GM23338 (cell line): ENCODE data around the gene PCBP3. TPM values are rescaled to one million over a fixed set of nuclear protein-coding genes. Genes with fewer than 3 reads are reported as not detected.

Experiments
- ATAC-seq: fragments of 200-7000 bp; cut with Tn5 transposase; 3 replicates; pipeline ENCODE4 v1.9.1; 2020
- DNase-seq: peaks from one replicate; pipeline ENCODE4 v3.0.0-alpha.2; 2015; ENCODE audit warnings: low spot score
- H2AFZ ChIP-seq: fragments of 200-600 bp; sonication (generic); 2 replicates; pipeline ENCODE4 v1.8.0; 2016; ENCODE audit warnings: antibody characterized with exemption, mild to moderate bottlenecking, moderate library complexity
- H3F3A ChIP-seq: fragments of 200-600 bp; sonication (generic); replicated peaks from 2 replicates; pipeline ENCODE4 v1.8.0; 2017; ENCODE audit warnings: antibody characterized with exemption, mixed run types, low read depth
- H3K27ac ChIP-seq: fragments of 200-600 bp; sonication (generic); 2 replicates; pipeline ENCODE4 v1.6.1; 2016; ENCODE audit warnings: low read depth
- H3K27me3 ChIP-seq: fragments of 200-600 bp; sonication (generic); 2 replicates; pipeline ENCODE4 v1.8.0; 2016; ENCODE audit warnings: mild to moderate bottlenecking, mixed run types, moderate library complexity; ENCODE audit not compliant: insufficient read depth
- H3K36me3 ChIP-seq: fragments of 200-600 bp; sonication (generic); 2 replicates; pipeline ENCODE4 v1.8.0; 2016; ENCODE audit warnings: mild to moderate bottlenecking; ENCODE audit not compliant: insufficient read depth
- H3K4me1 ChIP-seq: fragments of 200-600 bp; sonication (generic); 2 replicates; pipeline ENCODE4 v1.8.0; 2016; ENCODE audit warnings: mild to moderate bottlenecking, moderate library complexity; ENCODE audit not compliant: insufficient read depth
- H3K4me2 ChIP-seq: fragments of 200-600 bp; sonication (generic); 2 replicates; pipeline ENCODE4 v1.7.1; 2017; ENCODE audit warnings: mixed run types
- H3K4me3 ChIP-seq: fragments of 200-600 bp; sonication (generic); 2 replicates; pipeline ENCODE4 v1.6.1; 2016; ENCODE audit warnings: mixed run types
- H3K79me2 ChIP-seq: fragments of 200-600 bp; sonication (generic); replicated peaks from 2 replicates; pipeline ENCODE4 v1.8.0; 2017; ENCODE audit warnings: mild to moderate bottlenecking; ENCODE audit not compliant: insufficient read depth
- H3K9me2 ChIP-seq: fragments of 200-600 bp; sonication (generic); 2 replicates; pipeline ENCODE4 v1.8.0; 2017; ENCODE audit not compliant: insufficient read depth
- H4K20me1 ChIP-seq: fragments of 200-600 bp; sonication (generic); replicated peaks from 2 replicates; pipeline ENCODE4 v1.8.0; 2017; ENCODE audit warnings: mild to moderate bottlenecking; ENCODE audit not compliant: insufficient read depth
- H3K27ac Mint-ChIP-seq: 2 replicates; pipeline ENCODE4 v1.8.0; 2020; ENCODE audit warnings: inconsistent platforms, mild to moderate bottlenecking, moderate library complexity, mixed read lengths
- H3K27me3 Mint-ChIP-seq: 3 replicates; pipeline ENCODE4 v1.8.0; 2022; ENCODE audit warnings: low read depth, mild to moderate bottlenecking, moderate library complexity, mixed read lengths, inconsistent platforms; ENCODE audit not compliant: insufficient read depth, poor library complexity
- H3K36me3 Mint-ChIP-seq: 3 replicates; pipeline ENCODE4 v1.8.0; 2021; ENCODE audit warnings: low read depth, mild to moderate bottlenecking, inconsistent platforms, moderate library complexity, mixed read lengths
- H3K4me1 Mint-ChIP-seq: 3 replicates; pipeline ENCODE4 v1.8.0; 2020; ENCODE audit warnings: mild to moderate bottlenecking, inconsistent platforms, mixed read lengths
- H3K4me3 Mint-ChIP-seq: 3 replicates; pipeline ENCODE4 v1.8.0; 2021; ENCODE audit warnings: moderate library complexity, mild to moderate bottlenecking, inconsistent platforms, mixed read lengths
- H3K9me3 Mint-ChIP-seq: 3 replicates; pipeline ENCODE4 v1.8.0; 2020; ENCODE audit warnings: moderate library complexity, mild to moderate bottlenecking, inconsistent platforms, mixed read lengths
- CREB1 ChIP-seq: fragments of 250-450 bp; sonication (Bioruptor Pico); IDR thresholded peaks from 2 replicates; pipeline ENCODE4 v1.5.0; 2020; ENCODE audit warnings: low read depth, mild to moderate bottlenecking, moderate library complexity
- CTCF ChIP-seq, 2 experiments: fragments of 200-600 bp in 1 of 2; sonication (generic) in 1 of 2; conservative IDR thresholded peaks; 2 replicates each; pipeline versions ENCODE4 v1.5.1 to v1.6.1; 2016 to 2017; ENCODE audit warnings: antibody characterized with exemption in 2 of 2, low read depth in 2 of 2, mild to moderate bottlenecking in 2 of 2, moderate library complexity in 1 of 2
- JUNB ChIP-seq: IDR thresholded peaks from one replicate; pipeline ENCODE4 v1.6.1; 2016; ENCODE audit warnings: antibody characterized with exemption; ENCODE audit not compliant: unreplicated experiment
- NANOG ChIP-seq: IDR thresholded peaks from 2 replicates; pipeline ENCODE4 v1.6.1; 2016; ENCODE audit warnings: antibody characterized with exemption, borderline replicate concordance
- POLR2AphosphoS5 ChIP-seq: IDR thresholded peaks from 2 replicates; pipeline ENCODE4 v1.6.1; 2016; ENCODE audit warnings: antibody characterized with exemption, low read depth
- polyA plus RNA-seq: library from polyadenylated mRNA; unstranded; fragments of >200 nt; fragmentation: Nextera tagmentation; extraction: Ambion mirVana; gene quantifications from 2 replicates; pipeline ENCODE4 v1.2.1, GENCODE V29; 2016
- total RNA-seq: library from RNA; depleted of rRNA; stranded (reverse); fragments of >200 nt; shearing (Covaris generic); gene quantifications from 2 replicates; pipeline ENCODE4 v1.2.3, GENCODE V29; 2014
- TF ChIP-seq, protein P1 (sequence below): fragments of 250-450 bp; sonication (Bioruptor Pico); IDR thresholded peaks from 2 replicates; pipeline ENCODE4 v1.5.0; 2020; ENCODE audit warnings: mild to moderate bottlenecking, moderate library complexity
- TF ChIP-seq, protein P2 (sequence below): IDR thresholded peaks from 2 replicates; pipeline ENCODE4 v1.6.1; 2016; ENCODE audit warnings: antibody characterized with exemption

Gene PCBP3
- total and polyA plus RNA-seq, 2 experiments from 2014 or later = 7.1 to 9.1 TPM

- Mint-ChIP-seq H3K4me3 (no peak overlapping the region), H3K9me3 (no peaks in the 10 kb centered on the region), H3K36me3 (peaks cover 17% of the 10 kb centered on the region), H3K27me3 (no peaks in the 10 kb centered on the region), H3K4me1 (peaks cover 2% of the 10 kb centered on the region; the same call in 1 of the 3 replicates), H3K27ac (no peak overlapping the region)
- Histone ChIP-seq H3K9me2 (no peaks in the 10 kb centered on the region), H3K27me3 (peaks cover 4% of the 10 kb centered on the region; the same call in 1 of the 2 replicates), H2AFZ (no peak overlapping the region), H3K4me2 (no peak overlapping the region), H3K27ac (no peak overlapping the region), H3K4me3 (no peak overlapping the region), H3K79me2 (peaks cover 4% of the 10 kb centered on the region; the same call in 1 of the 2 replicates), H3K36me3 (peaks cover 3% of the 10 kb centered on the region; the same call in 1 of the 2 replicates), H3F3A (peaks cover 8% of the 10 kb centered on the region; the same call in 1 of the 2 replicates), H3K4me1 (no peaks in the 10 kb centered on the region; the same call in 1 of the 2 replicates), H4K20me1 (peaks cover 6% of the 10 kb centered on the region; the same call in 1 of the 2 replicates)
- TF ChIP-seq CTCF (conservative IDR thresholded peaks at IDR 0.05; ENCODE audit: low read depth in 2 of 2) (peak in 1 of 2 experiments; percentile 28; a peak in 1 of 4 replicates), CREB1 (no peak)
- DNase-seq = no peak
- ATAC-seq = no peak
These were observed 343.0 kb downstream of the PCBP3 start for GRCh38 chr21:45986316-45987051.

GRCh38 chr21:45987121-45987711 is 343.7 kb downstream of the PCBP3 start:
- Histone ChIP-seq H3K4me1 (no peaks in the 10 kb centered on the region; the same call in 1 of the 2 replicates), H3K36me3 (peaks cover 3% of the 10 kb centered on the region; the same call in 1 of the 2 replicates), H2AFZ (no peak overlapping the region), H3K4me3 (no peak overlapping the region), H3F3A (peaks cover 8% of the 10 kb centered on the region; the same call in 1 of the 2 replicates), H3K27me3 (peaks cover 3% of the 10 kb centered on the region; the same call in 1 of the 2 replicates), H3K9me2 (no peaks in the 10 kb centered on the region), H3K4me2 (no peak overlapping the region), H3K79me2 (peaks cover 4% of the 10 kb centered on the region; the same call in 1 of the 2 replicates), H4K20me1 (peaks cover 6% of the 10 kb centered on the region; the same call in 1 of the 2 replicates), H3K27ac (no peak overlapping the region)
- no peak overlapping the region for H3K27ac Mint-ChIP-seq
- no peaks in the 10 kb centered on the region for H3K9me3 Mint-ChIP-seq
- peaks cover 2% of the 10 kb centered on the region; the same call in 1 of the 3 replicates for H3K4me1 Mint-ChIP-seq
- no peaks in the 10 kb centered on the region for H3K27me3 Mint-ChIP-seq
- no peak overlapping the region for H3K4me3 Mint-ChIP-seq
- ATAC-seq = no peak
- no peak for DNase-seq
- peaks cover 20% of the 10 kb centered on the region for H3K36me3 Mint-ChIP-seq
- TF ChIP-seq JUNB (no peak), POLR2AphosphoS5 (no peak), NANOG (no peak), CTCF (conservative IDR thresholded peaks at IDR 0.05; ENCODE audit: low read depth in 2 of 2) (no peak), CREB1 (no peak)
- TF ChIP-seq, protein P1, sequence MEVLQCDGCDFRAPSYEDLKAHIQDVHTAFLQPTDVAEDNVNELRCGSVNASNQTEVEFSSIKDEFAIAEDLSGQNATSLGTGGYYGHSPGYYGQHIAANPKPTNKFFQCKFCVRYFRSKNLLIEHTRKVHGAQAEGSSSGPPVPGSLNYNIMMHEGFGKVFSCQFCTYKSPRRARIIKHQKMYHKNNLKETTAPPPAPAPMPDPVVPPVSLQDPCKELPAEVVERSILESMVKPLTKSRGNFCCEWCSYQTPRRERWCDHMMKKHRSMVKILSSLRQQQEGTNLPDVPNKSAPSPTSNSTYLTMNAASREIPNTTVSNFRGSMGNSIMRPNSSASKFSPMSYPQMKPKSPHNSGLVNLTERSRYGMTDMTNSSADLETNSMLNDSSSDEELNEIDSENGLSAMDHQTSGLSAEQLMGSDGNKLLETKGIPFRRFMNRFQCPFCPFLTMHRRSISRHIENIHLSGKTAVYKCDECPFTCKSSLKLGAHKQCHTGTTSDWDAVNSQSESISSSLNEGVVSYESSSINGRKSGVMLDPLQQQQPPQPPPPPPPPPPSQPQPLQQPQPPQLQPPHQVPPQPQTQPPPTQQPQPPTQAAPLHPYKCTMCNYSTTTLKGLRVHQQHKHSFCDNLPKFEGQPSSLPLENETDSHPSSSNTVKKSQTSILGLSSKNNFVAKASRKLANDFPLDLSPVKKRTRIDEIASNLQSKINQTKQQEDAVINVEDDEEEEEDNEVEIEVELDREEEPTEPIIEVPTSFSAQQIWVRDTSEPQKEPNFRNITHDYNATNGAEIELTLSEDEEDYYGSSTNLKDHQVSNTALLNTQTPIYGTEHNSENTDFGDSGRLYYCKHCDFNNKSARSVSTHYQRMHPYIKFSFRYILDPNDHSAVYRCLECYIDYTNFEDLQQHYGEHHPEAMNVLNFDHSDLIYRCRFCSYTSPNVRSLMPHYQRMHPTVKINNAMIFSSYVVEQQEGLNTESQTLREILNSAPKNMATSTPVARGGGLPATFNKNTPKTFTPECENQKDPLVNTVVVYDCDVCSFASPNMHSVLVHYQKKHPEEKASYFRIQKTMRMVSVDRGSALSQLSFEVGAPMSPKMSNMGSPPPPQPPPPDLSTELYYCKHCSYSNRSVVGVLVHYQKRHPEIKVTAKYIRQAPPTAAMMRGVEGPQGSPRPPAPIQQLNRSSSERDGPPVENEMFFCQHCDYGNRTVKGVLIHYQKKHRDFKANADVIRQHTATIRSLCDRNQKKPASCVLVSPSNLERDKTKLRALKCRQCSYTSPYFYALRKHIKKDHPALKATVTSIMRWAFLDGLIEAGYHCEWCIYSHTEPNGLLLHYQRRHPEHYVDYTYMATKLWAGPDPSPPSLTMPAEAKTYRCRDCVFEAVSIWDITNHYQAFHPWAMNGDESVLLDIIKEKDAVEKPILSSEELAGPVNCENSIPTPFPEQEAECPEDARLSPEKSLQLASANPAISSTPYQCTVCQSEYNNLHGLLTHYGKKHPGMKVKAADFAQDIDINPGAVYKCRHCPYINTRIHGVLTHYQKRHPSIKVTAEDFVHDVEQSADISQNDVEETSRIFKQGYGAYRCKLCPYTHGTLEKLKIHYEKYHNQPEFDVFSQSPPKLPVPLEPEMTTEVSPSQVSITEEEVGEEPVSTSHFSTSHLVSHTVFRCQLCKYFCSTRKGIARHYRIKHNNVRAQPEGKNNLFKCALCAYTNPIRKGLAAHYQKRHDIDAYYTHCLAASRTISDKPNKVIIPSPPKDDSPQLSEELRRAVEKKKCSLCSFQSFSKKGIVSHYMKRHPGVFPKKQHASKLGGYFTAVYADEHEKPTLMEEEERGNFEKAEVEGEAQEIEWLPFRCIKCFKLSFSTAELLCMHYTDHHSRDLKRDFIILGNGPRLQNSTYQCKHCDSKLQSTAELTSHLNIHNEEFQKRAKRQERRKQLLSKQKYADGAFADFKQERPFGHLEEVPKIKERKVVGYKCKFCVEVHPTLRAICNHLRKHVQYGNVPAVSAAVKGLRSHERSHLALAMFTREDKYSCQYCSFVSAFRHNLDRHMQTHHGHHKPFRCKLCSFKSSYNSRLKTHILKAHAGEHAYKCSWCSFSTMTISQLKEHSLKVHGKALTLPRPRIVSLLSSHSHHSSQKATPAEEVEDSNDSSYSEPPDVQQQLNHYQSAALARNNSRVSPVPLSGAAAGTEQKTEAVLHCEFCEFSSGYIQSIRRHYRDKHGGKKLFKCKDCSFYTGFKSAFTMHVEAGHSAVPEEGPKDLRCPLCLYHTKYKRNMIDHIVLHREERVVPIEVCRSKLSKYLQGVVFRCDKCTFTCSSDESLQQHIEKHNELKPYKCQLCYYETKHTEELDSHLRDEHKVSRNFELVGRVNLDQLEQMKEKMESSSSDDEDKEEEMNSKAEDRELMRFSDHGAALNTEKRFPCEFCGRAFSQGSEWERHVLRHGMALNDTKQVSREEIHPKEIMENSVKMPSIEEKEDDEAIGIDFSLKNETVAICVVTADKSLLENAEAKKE (CRISPR knock-in tag) = no peak
- TF ChIP-seq, protein P2, sequence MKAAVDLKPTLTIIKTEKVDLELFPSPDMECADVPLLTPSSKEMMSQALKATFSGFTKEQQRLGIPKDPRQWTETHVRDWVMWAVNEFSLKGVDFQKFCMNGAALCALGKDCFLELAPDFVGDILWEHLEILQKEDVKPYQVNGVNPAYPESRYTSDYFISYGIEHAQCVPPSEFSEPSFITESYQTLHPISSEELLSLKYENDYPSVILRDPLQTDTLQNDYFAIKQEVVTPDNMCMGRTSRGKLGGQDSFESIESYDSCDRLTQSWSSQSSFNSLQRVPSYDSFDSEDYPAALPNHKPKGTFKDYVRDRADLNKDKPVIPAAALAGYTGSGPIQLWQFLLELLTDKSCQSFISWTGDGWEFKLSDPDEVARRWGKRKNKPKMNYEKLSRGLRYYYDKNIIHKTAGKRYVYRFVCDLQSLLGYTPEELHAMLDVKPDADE = no peak
